ENCODE results near the gene FGL2. TPM values are rescaled to one million over a fixed set of nuclear protein-coding genes. Genes with fewer than 3 reads are reported as not detected.

The FGL2 gene
- total and polyA plus RNA-seq, 2 experiments from 2014 or later = not detected

- Histone ChIP-seq H3K36me3 (ENCODE audit: insufficient read depth) (no peaks in the 10 kb centered on the region), H3K4me1 (ENCODE audit: insufficient read depth) (peaks cover 15% of the 10 kb centered on the region), H3K4me2 (peak overlapping the region; percentile 33; the same call in 1 of the 2 replicates), H3K4me3 (no peak overlapping the region), H3K27ac (ENCODE audit: low read depth) (no peak overlapping the region), H3F3A (replicated peaks; ENCODE audit: low read depth) (no peaks in the 10 kb centered on the region), H3K9me2 (ENCODE audit: insufficient read depth) (0 out of 2 replicates have a peak, but pooled peaks cover 5% of the 10 kb centered on the region), H3K79me2 (replicated peaks; ENCODE audit: insufficient read depth) (no peaks in the 10 kb centered on the region), H3K27me3 (ENCODE audit: insufficient read depth) (no peaks in the 10 kb centered on the region), H2AFZ (peak overlapping the region; percentile 40; the same call in 1 of the 2 replicates), H4K20me1 (replicated peaks; ENCODE audit: insufficient read depth) (no peaks in the 10 kb centered on the region)
- no peaks in the 10 kb centered on the region for H3K9me3 Mint-ChIP-seq
- DNase-seq (ENCODE audit: low spot score) (no peak), ATAC-seq (no peak)
- H3K4me3 Mint-ChIP-seq = no peak overlapping the region
- peaks cover 28% of the 10 kb centered on the region for H3K4me1 Mint-ChIP-seq
- H3K36me3 Mint-ChIP-seq (ENCODE audit: low read depth) = no peaks in the 10 kb centered on the region
- peaks cover 4% of the 10 kb centered on the region for H3K27me3 Mint-ChIP-seq (ENCODE audit: insufficient read depth, low read depth, poor library complexity)
- H3K27ac Mint-ChIP-seq = peak overlapping the region; percentile 47
- TF ChIP-seq, protein P1, sequence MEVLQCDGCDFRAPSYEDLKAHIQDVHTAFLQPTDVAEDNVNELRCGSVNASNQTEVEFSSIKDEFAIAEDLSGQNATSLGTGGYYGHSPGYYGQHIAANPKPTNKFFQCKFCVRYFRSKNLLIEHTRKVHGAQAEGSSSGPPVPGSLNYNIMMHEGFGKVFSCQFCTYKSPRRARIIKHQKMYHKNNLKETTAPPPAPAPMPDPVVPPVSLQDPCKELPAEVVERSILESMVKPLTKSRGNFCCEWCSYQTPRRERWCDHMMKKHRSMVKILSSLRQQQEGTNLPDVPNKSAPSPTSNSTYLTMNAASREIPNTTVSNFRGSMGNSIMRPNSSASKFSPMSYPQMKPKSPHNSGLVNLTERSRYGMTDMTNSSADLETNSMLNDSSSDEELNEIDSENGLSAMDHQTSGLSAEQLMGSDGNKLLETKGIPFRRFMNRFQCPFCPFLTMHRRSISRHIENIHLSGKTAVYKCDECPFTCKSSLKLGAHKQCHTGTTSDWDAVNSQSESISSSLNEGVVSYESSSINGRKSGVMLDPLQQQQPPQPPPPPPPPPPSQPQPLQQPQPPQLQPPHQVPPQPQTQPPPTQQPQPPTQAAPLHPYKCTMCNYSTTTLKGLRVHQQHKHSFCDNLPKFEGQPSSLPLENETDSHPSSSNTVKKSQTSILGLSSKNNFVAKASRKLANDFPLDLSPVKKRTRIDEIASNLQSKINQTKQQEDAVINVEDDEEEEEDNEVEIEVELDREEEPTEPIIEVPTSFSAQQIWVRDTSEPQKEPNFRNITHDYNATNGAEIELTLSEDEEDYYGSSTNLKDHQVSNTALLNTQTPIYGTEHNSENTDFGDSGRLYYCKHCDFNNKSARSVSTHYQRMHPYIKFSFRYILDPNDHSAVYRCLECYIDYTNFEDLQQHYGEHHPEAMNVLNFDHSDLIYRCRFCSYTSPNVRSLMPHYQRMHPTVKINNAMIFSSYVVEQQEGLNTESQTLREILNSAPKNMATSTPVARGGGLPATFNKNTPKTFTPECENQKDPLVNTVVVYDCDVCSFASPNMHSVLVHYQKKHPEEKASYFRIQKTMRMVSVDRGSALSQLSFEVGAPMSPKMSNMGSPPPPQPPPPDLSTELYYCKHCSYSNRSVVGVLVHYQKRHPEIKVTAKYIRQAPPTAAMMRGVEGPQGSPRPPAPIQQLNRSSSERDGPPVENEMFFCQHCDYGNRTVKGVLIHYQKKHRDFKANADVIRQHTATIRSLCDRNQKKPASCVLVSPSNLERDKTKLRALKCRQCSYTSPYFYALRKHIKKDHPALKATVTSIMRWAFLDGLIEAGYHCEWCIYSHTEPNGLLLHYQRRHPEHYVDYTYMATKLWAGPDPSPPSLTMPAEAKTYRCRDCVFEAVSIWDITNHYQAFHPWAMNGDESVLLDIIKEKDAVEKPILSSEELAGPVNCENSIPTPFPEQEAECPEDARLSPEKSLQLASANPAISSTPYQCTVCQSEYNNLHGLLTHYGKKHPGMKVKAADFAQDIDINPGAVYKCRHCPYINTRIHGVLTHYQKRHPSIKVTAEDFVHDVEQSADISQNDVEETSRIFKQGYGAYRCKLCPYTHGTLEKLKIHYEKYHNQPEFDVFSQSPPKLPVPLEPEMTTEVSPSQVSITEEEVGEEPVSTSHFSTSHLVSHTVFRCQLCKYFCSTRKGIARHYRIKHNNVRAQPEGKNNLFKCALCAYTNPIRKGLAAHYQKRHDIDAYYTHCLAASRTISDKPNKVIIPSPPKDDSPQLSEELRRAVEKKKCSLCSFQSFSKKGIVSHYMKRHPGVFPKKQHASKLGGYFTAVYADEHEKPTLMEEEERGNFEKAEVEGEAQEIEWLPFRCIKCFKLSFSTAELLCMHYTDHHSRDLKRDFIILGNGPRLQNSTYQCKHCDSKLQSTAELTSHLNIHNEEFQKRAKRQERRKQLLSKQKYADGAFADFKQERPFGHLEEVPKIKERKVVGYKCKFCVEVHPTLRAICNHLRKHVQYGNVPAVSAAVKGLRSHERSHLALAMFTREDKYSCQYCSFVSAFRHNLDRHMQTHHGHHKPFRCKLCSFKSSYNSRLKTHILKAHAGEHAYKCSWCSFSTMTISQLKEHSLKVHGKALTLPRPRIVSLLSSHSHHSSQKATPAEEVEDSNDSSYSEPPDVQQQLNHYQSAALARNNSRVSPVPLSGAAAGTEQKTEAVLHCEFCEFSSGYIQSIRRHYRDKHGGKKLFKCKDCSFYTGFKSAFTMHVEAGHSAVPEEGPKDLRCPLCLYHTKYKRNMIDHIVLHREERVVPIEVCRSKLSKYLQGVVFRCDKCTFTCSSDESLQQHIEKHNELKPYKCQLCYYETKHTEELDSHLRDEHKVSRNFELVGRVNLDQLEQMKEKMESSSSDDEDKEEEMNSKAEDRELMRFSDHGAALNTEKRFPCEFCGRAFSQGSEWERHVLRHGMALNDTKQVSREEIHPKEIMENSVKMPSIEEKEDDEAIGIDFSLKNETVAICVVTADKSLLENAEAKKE (CRISPR knock-in tag; IDR thresholded peaks at IDR 0.05) = no peak
- no peak for TF ChIP-seq EZH2 (IDR thresholded peaks at IDR 0.05; ENCODE audit: low read depth, unreplicated experiment)
- TF ChIP-seq ETS1 (IDR thresholded peaks at IDR 0.05) = no peak
- no peak for TF ChIP-seq JUNB (IDR thresholded peaks at IDR 0.05; ENCODE audit: unreplicated experiment)
- TF ChIP-seq STAT1 (IDR thresholded peaks at IDR 0.05; ENCODE audit: unreplicated experiment) = no peak
- no peak for TF ChIP-seq REST (IDR thresholded peaks at IDR 0.05; ENCODE audit: unreplicated experiment)
- no peak for TF ChIP-seq NANOG (IDR thresholded peaks at IDR 0.05; ENCODE audit: borderline replicate concordance)
- TF ChIP-seq CREB1 (CRISPR knock-in tag; IDR thresholded peaks at IDR 0.05; ENCODE audit: low read depth) = no peak
- TF ChIP-seq ZNF114 (CRISPR knock-in tag; IDR thresholded peaks at IDR 0.05) = no peak
- no peak for TF ChIP-seq EZH2phosphoT487 (IDR thresholded peaks at IDR 0.05; ENCODE audit: unreplicated experiment)
- no peak for TF ChIP-seq POLR2AphosphoS5 (IDR thresholded peaks at IDR 0.05; ENCODE audit: low read depth)
- TF ChIP-seq, protein P2, sequence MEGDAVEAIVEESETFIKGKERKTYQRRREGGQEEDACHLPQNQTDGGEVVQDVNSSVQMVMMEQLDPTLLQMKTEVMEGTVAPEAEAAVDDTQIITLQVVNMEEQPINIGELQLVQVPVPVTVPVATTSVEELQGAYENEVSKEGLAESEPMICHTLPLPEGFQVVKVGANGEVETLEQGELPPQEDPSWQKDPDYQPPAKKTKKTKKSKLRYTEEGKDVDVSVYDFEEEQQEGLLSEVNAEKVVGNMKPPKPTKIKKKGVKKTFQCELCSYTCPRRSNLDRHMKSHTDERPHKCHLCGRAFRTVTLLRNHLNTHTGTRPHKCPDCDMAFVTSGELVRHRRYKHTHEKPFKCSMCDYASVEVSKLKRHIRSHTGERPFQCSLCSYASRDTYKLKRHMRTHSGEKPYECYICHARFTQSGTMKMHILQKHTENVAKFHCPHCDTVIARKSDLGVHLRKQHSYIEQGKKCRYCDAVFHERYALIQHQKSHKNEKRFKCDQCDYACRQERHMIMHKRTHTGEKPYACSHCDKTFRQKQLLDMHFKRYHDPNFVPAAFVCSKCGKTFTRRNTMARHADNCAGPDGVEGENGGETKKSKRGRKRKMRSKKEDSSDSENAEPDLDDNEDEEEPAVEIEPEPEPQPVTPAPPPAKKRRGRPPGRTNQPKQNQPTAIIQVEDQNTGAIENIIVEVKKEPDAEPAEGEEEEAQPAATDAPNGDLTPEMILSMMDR (conservative IDR thresholded peaks at IDR 0.05; ENCODE audit: low read depth in 2 of 2) = no peak
These were observed 42.9 kb upstream of the FGL2 start for GRCh38 chr7:77242554-77242953.

All from GM23338 (cell line).